ENCODE results near the gene ATAD3A.
"Not testable (repeated sequence)": the region's sequence is repeated elsewhere in the genome, so short reads cannot be mapped to it uniquely, and the experiment has no call there.

GRCh38 chr1:1557688-1558087, 45.7 kb downstream of the ATAD3A start:
- TF ChIP-seq CTCF (conservative IDR thresholded peaks at IDR 0.05 in 1 of 2, IDR thresholded peaks at IDR 0.05 in 1 of 2; ENCODE audit: extremely low read depth in 1 of 2, insufficient read depth in 1 of 2, low read depth in 1 of 2, low read length in 2 of 2); EZH2 (IDR thresholded peaks at IDR 0.05; ENCODE audit: borderline replicate concordance, low read length): not testable (repeated sequence)

Data from mammary epithelial cell (primary cell).